Measurements from ENCODE around the gene ADGRD2. TPM values are rescaled to one million over a fixed set of nuclear protein-coding genes. Genes with fewer than 3 reads are reported as not detected.

ADGRD2 gene
- total RNA-seq, 1 experiment from 2014 or later, result not detected

- no peak for DNase-seq (ENCODE audit: low read depth)
- in situ Hi-C loops (cut with HindIII; ENCODE audit: low pct_unique_long_range_greater_than_20kb, low sequenced_read_pairs), result no loop called here
Observed at GRCh38 chr9:124487260-124488182, 37.3 kb downstream of the ADGRD2 start.

GRCh38 chr9:124488641-124489210 lies 38.5 kb downstream of the ADGRD2 start:
- no peak for DNase-seq (ENCODE audit: low read depth)
- in situ Hi-C loops (cut with HindIII; ENCODE audit: low pct_unique_long_range_greater_than_20kb, low sequenced_read_pairs), result no loop called here

- DNase-seq (ENCODE audit: low read depth), result no peak
- in situ Hi-C loops (cut with HindIII; ENCODE audit: low pct_unique_long_range_greater_than_20kb, low sequenced_read_pairs), result no loop called here
Observed at GRCh38 chr9:124489222-124489621, 39.0 kb downstream of the ADGRD2 start.

GRCh38 chr9:124490004-124490403 lies 39.8 kb downstream of the ADGRD2 start:
- in situ Hi-C loops (cut with HindIII; ENCODE audit: low pct_unique_long_range_greater_than_20kb, low sequenced_read_pairs), result no loop called here
- DNase-seq (ENCODE audit: low read depth), result no peak

- in situ Hi-C loops (cut with HindIII; ENCODE audit: low pct_unique_long_range_greater_than_20kb, low sequenced_read_pairs), result no loop called here
- no peak for DNase-seq (ENCODE audit: low read depth)
Observed at GRCh38 chr9:124491049-124491975, 41.1 kb downstream of the ADGRD2 start.

GRCh38 chr9:124492818-124493217 lies 42.6 kb downstream of the ADGRD2 start:
- in situ Hi-C loops (cut with HindIII; ENCODE audit: low pct_unique_long_range_greater_than_20kb, low sequenced_read_pairs), result no loop called here
- DNase-seq (ENCODE audit: low read depth), result no peak

GRCh38 chr9:124493218-124493617 lies 43.0 kb downstream of the ADGRD2 start:
- DNase-seq (ENCODE audit: low read depth), result no peak
- in situ Hi-C loops (cut with HindIII; ENCODE audit: low pct_unique_long_range_greater_than_20kb, low sequenced_read_pairs), result no loop called here

GRCh38 chr9:124493794-124494479 lies 43.7 kb downstream of the ADGRD2 start:
- in situ Hi-C loops (cut with HindIII; ENCODE audit: low pct_unique_long_range_greater_than_20kb, low sequenced_read_pairs), result no loop called here
- DNase-seq (ENCODE audit: low read depth), result no peak

- DNase-seq (ENCODE audit: low read depth), result no peak
- in situ Hi-C loops (cut with HindIII; ENCODE audit: low pct_unique_long_range_greater_than_20kb, low sequenced_read_pairs), result no loop called here
Observed at GRCh38 chr9:124495126-124496074, 45.1 kb downstream of the ADGRD2 start.

- in situ Hi-C loops (cut with HindIII; ENCODE audit: low pct_unique_long_range_greater_than_20kb, low sequenced_read_pairs), result no loop called here
Observed at GRCh38 chr9:124496075-124496449, 45.8 kb downstream of the ADGRD2 start.

GRCh38 chr9:124496463-124496862 lies 46.2 kb downstream of the ADGRD2 start:
- DNase-seq (ENCODE audit: low read depth), result no peak
- in situ Hi-C loops (cut with HindIII; ENCODE audit: low pct_unique_long_range_greater_than_20kb, low sequenced_read_pairs), result no loop called here

More at GRCh38 chr9:124496075-124496449, 45.8 kb downstream of the ADGRD2 start:
- DNase-seq (ENCODE audit: low read depth), result no peak

GRCh38 chr9:124497441-124497840 lies 47.2 kb downstream of the ADGRD2 start:
- no peak for DNase-seq (ENCODE audit: low read depth)
- in situ Hi-C loops (cut with HindIII; ENCODE audit: low pct_unique_long_range_greater_than_20kb, low sequenced_read_pairs), result no loop called here

- in situ Hi-C loops (cut with HindIII; ENCODE audit: low pct_unique_long_range_greater_than_20kb, low sequenced_read_pairs), result no loop called here
- no peak for DNase-seq (ENCODE audit: low read depth)
Observed at GRCh38 chr9:124498040-124498439, 47.8 kb downstream of the ADGRD2 start.

GRCh38 chr9:124498499-124499146 lies 48.4 kb downstream of the ADGRD2 start:
- in situ Hi-C loops (cut with HindIII; ENCODE audit: low pct_unique_long_range_greater_than_20kb, low sequenced_read_pairs), result no loop called here
- no peak for DNase-seq (ENCODE audit: low read depth)

- in situ Hi-C loops (cut with HindIII; ENCODE audit: low pct_unique_long_range_greater_than_20kb, low sequenced_read_pairs), result no loop called here
- no peak for DNase-seq (ENCODE audit: low read depth)
Observed at GRCh38 chr9:124499216-124499615, 49.0 kb downstream of the ADGRD2 start.

GRCh38 chr9:124500028-124500795 lies 50.0 kb downstream of the ADGRD2 start:
- in situ Hi-C loops (cut with HindIII; ENCODE audit: low pct_unique_long_range_greater_than_20kb, low sequenced_read_pairs), result no loop called here
- no peak for DNase-seq (ENCODE audit: low read depth)
